ENCODE measurements around the gene NTRK1. TPM values are rescaled to one million over a fixed set of nuclear protein-coding genes. Genes with fewer than 3 reads are reported as not detected.

Gene NTRK1
- total RNA-seq, 1 donor from 2014 or later = 0.23 TPM

DNA sequence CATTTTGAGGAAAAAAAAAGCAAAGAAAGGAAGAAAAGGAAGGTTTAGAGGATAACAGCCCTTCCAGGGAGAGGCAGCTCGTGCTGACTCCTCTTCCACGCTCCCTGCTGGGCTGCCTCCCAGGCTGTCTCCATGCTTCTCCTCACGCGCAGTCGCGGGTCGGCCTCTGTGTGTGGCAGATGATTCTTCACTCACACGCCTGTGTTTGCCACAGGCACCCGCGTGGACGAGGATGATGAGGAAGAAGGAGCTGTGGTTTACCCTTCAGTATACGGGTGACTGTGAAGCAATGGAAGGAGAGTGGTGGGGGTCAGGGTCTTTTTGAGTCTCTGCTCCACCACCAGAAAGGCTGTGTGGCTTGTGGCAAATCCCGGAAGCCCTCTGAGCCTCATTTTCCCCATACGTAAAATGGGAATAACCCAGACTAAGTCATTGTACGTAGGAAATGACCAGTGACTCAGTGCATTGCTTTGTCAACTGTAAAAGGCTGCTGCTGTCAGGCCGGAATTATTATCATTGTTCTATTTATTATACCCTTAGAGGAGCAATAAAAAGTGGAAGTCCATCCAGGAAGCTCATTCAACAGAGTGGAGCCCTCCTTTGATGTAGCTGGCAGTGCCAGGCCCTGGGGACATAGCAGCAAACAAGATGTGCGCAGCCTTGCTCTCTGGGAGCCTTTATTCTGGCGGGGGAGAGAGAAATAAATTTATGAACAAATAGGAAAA is 32.1 kb upstream of the NTRK1 start:
- TF ChIP-seq, protein P1, sequence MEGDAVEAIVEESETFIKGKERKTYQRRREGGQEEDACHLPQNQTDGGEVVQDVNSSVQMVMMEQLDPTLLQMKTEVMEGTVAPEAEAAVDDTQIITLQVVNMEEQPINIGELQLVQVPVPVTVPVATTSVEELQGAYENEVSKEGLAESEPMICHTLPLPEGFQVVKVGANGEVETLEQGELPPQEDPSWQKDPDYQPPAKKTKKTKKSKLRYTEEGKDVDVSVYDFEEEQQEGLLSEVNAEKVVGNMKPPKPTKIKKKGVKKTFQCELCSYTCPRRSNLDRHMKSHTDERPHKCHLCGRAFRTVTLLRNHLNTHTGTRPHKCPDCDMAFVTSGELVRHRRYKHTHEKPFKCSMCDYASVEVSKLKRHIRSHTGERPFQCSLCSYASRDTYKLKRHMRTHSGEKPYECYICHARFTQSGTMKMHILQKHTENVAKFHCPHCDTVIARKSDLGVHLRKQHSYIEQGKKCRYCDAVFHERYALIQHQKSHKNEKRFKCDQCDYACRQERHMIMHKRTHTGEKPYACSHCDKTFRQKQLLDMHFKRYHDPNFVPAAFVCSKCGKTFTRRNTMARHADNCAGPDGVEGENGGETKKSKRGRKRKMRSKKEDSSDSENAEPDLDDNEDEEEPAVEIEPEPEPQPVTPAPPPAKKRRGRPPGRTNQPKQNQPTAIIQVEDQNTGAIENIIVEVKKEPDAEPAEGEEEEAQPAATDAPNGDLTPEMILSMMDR (IDR thresholded peaks at IDR 0.05; ENCODE audit: unreplicated experiment) = no peak
- H3K36me3 Mint-ChIP-seq (ENCODE audit: low read depth, unreplicated experiment) = peaks cover 3% of the 10 kb centered on the region
- no peak for DNase-seq (ENCODE audit: low spot score)
- H3K27ac Mint-ChIP-seq (ENCODE audit: unreplicated experiment) = no peak overlapping the region
- H3K4me3 Mint-ChIP-seq (ENCODE audit: unreplicated experiment) = no peak overlapping the region
- H3K27me3 Mint-ChIP-seq (ENCODE audit: unreplicated experiment) = peaks cover 6% of the 10 kb centered on the region
- H3K9me3 Mint-ChIP-seq (ENCODE audit: unreplicated experiment) = no peaks in the 10 kb centered on the region
- H3K4me1 Mint-ChIP-seq (ENCODE audit: unreplicated experiment) = no peaks in the 10 kb centered on the region

DNA sequence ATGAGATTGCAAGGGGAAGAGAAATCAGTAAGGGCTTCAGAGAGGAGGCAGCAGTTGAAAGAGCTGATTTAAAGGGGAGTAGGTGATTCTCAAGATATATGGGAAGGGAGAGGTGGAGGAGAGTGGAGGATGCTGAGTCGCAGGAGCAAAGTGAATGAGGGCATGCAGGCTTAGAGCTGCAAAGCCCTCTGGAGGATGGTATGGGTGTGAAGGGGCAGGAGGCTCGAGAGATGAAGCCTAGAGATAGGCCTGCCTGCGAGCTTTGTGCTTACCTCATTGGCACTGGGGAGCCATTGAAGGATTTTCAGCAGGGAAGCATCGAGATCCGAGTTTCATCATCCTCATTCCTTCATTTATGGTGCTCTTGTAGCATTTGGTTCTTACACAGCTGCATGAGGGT is 28.2 kb upstream of the NTRK1 start:
- no peaks in the 10 kb centered on the region for H3K9me3 Mint-ChIP-seq (ENCODE audit: unreplicated experiment)
- peaks cover 7% of the 10 kb centered on the region for H3K27me3 Mint-ChIP-seq (ENCODE audit: unreplicated experiment)
- no peaks in the 10 kb centered on the region for H3K4me1 Mint-ChIP-seq (ENCODE audit: unreplicated experiment)
- no peak overlapping the region for H3K27ac Mint-ChIP-seq (ENCODE audit: unreplicated experiment)
- DNase-seq (ENCODE audit: low spot score) = no peak
- TF ChIP-seq, protein P1 (IDR thresholded peaks at IDR 0.05; ENCODE audit: unreplicated experiment) = no peak
- H3K36me3 Mint-ChIP-seq (ENCODE audit: low read depth, unreplicated experiment) = no peaks in the 10 kb centered on the region
- no peak overlapping the region for H3K4me3 Mint-ChIP-seq (ENCODE audit: unreplicated experiment)

DNA sequence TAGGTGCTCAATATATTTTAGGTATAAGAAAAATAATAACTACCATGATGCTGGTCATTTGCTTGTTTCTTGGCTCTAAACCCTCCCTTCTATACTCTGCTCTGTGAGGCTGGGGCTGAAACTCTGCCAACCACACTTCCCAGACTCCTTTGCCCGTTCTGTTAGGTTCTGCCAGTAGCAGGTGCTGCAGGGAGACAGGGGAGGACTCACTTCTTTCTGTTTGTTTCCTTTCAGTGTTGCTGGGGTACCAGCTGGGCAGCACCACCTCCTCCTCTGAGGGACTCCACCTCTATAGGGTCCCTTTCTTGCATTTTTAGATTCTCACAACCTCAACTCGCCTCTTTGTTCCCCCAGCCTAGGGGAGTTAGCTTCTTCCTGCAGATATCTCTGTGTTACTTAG is 27.1 kb upstream of the NTRK1 start:
- Mint-ChIP-seq H3K9me3 (ENCODE audit: unreplicated experiment) (no peaks in the 10 kb centered on the region), H3K4me3 (ENCODE audit: unreplicated experiment) (no peak overlapping the region), H3K4me1 (ENCODE audit: unreplicated experiment) (no peaks in the 10 kb centered on the region), H3K36me3 (ENCODE audit: low read depth, unreplicated experiment) (no peaks in the 10 kb centered on the region), H3K27ac (ENCODE audit: unreplicated experiment) (no peak overlapping the region), H3K27me3 (ENCODE audit: unreplicated experiment) (peaks cover 9% of the 10 kb centered on the region)
- DNase-seq (ENCODE audit: low spot score) = no peak
- TF ChIP-seq, protein P1 (IDR thresholded peaks at IDR 0.05; ENCODE audit: unreplicated experiment) = no peak

DNA sequence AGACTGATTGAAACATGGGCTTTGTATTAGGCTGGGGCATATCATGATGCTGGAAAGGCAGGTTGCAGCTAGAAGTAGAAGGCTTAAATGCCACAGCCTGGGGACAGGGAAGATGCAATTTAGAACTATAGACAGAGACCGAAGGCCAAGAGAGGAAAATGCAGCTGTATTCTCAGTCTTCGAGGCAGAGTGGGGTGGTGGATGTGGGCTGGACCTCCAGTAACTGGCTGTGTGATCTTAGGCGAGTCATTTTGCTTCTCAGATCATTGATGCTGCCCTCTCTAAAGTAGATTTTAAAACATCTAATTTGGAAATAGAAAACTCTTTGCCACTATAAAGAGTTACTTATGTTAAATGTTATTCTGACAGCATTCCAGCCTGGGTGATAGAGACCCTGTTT is 26.3 kb upstream of the NTRK1 start:
- DNase-seq (ENCODE audit: low spot score) = no peak
- H3K27me3 Mint-ChIP-seq (ENCODE audit: unreplicated experiment) = peaks cover 4% of the 10 kb centered on the region
- H3K27ac Mint-ChIP-seq (ENCODE audit: unreplicated experiment) = no peak overlapping the region
- no peaks in the 10 kb centered on the region for H3K4me1 Mint-ChIP-seq (ENCODE audit: unreplicated experiment)
- TF ChIP-seq, protein P1 (IDR thresholded peaks at IDR 0.05; ENCODE audit: unreplicated experiment) = no peak
- no peak overlapping the region for H3K4me3 Mint-ChIP-seq (ENCODE audit: unreplicated experiment)
- no peaks in the 10 kb centered on the region for H3K9me3 Mint-ChIP-seq (ENCODE audit: unreplicated experiment)
- no peaks in the 10 kb centered on the region for H3K36me3 Mint-ChIP-seq (ENCODE audit: low read depth, unreplicated experiment)

DNA sequence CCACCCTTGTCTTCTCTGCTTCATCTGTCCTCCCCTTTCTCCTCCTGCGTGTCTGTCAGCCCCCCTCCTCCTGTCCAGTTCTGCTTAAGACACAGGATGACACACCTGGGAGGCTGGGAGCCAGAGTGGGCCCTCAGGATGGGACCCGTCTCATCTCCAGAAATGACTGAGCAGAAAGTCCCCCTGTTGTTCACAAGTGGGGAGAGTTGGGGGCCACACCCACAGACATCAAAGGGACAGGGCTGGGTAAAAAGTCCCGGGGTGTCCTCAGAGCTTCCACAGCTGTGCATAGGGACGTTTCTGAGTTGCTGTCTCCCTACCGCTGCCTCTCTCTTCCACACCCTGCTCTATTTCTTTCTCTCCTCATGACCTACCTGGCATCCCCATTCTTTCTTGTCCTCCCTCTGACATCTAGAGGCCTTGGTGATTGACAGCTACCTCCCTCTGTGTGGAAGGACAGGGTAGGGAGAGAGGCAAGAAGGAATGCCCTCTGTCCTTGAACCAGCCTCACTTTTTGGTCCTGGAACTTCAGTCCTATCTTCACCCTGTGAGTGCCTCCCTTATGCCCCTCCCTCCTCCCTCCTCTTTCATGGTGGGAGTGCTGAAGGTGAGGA is 24.5 kb upstream of the NTRK1 start:
- H3K27me3 Mint-ChIP-seq (ENCODE audit: unreplicated experiment) = peaks cover 4% of the 10 kb centered on the region
- no peaks in the 10 kb centered on the region for H3K4me1 Mint-ChIP-seq (ENCODE audit: unreplicated experiment)
- DNase-seq (ENCODE audit: low spot score) = no peak
- no peaks in the 10 kb centered on the region for H3K36me3 Mint-ChIP-seq (ENCODE audit: low read depth, unreplicated experiment)
- H3K9me3 Mint-ChIP-seq (ENCODE audit: unreplicated experiment) = no peaks in the 10 kb centered on the region
- no peak overlapping the region for H3K4me3 Mint-ChIP-seq (ENCODE audit: unreplicated experiment)
- no peak overlapping the region for H3K27ac Mint-ChIP-seq (ENCODE audit: unreplicated experiment)
- TF ChIP-seq, protein P1 (IDR thresholded peaks at IDR 0.05; ENCODE audit: unreplicated experiment) = no peak

All from endothelial cell (in vitro differentiated cells).